Measurements from ENCODE around the gene SLC25A45. TPM values are rescaled to one million over a fixed set of nuclear protein-coding genes. Genes with fewer than 3 reads are reported as not detected.

SLC25A45 gene
- total and polyA plus RNA-seq, 2 donors from 2014 or later: 4.1 to 14.7 TPM

DNA sequence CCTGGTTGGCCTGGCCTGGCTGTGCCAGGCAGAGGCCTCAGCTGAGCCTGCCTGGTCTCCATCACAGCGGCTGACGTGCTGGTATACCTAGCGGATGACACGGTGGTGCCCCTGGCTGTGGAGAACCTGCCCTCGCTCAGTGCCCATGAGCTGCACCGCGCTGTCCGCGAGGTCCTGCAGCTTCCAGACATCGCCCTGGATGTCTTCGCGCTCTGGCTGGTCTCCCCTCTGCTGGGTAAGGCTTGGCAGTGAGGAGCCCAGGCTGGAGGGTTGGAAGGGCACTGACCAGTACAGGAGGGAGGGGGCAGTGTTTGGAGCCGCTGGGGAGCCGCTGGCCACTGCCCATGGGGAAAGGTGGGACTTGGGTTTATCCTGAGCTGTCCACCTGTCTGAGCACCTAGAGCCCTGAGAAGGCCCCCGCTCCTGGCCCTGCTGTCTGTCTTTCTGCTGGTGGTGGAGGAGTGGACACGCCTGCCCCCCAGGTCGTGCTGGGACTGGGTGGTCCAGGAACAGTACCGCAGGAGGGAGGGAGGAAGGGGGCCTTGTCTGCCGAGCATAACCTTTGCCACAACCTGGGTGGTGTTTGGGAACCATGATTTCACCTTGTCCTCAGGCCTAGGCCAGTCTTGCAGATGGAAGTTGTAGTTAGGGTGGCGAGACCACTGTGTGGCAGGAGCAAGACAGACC lies 7.0 kb upstream of the SLC25A45 start:
- TF ChIP-seq, protein P1, sequence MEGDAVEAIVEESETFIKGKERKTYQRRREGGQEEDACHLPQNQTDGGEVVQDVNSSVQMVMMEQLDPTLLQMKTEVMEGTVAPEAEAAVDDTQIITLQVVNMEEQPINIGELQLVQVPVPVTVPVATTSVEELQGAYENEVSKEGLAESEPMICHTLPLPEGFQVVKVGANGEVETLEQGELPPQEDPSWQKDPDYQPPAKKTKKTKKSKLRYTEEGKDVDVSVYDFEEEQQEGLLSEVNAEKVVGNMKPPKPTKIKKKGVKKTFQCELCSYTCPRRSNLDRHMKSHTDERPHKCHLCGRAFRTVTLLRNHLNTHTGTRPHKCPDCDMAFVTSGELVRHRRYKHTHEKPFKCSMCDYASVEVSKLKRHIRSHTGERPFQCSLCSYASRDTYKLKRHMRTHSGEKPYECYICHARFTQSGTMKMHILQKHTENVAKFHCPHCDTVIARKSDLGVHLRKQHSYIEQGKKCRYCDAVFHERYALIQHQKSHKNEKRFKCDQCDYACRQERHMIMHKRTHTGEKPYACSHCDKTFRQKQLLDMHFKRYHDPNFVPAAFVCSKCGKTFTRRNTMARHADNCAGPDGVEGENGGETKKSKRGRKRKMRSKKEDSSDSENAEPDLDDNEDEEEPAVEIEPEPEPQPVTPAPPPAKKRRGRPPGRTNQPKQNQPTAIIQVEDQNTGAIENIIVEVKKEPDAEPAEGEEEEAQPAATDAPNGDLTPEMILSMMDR (IDR thresholded peaks at IDR 0.05; ENCODE audit: borderline replicate concordance, extremely low read depth, insufficient read depth): no peak
- peak overlapping the region in 1 of 2 donors; percentile 76 for H3K27ac ChIP-seq (ENCODE audit: low read depth in 2 of 2, low read length in 2 of 2)
- DNase-seq: peak in 3 of 5 donors; percentile 27 to 71 (median 45)
- intact Hi-C loops (cut with DNase I): no loop called here
- peaks cover 0 to 42% (median 21%) of the 10 kb centered on the region in 3 donors for H3K4me1 ChIP-seq (ENCODE audit: control insufficient read depth in 2 of 3, insufficient read depth in 2 of 3, low read depth in 1 of 3, low read length in 3 of 3)
- no peak for FAIRE-seq
- no peak overlapping the region for H3K4me3 ChIP-seq (ENCODE audit: low read length in 3 of 3)
- no peak overlapping the region for H3K9ac ChIP-seq (ENCODE audit: low read length in 3 of 3)
- no peaks in the 10 kb centered on the region for H3K27me3 ChIP-seq (ENCODE audit: control insufficient read depth, insufficient read depth, low read length)
- peaks cover 0 to 3% (median 2%) of the 10 kb centered on the region in 3 donors for H3K36me3 ChIP-seq (ENCODE audit: control insufficient read depth in 2 of 3, insufficient read depth in 3 of 3, low read length in 3 of 3)
- no peaks in the 10 kb centered on the region for H3K9me3 ChIP-seq (ENCODE audit: control insufficient read depth in 2 of 3, insufficient read depth in 1 of 3, low read length in 3 of 3)

DNA sequence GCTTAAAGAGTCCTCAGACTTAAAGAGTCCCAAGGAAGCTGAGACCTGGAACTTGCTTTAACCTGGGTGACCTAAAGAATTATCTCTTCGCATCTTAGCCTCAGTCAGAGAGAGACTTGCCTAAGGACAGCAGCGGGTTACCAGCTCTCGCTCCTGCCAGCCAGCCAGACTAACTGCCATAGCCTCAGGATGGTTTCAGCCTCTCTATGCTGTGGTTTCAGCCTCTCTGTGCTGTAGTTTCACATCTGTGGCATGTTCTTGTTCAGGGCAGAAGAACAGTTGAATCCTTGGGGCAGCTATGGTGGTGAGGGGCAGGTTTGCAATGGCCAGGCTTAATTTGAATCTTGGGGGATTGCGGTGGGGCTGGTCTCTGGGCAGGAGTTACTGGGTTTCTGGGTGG lies 6.3 kb upstream of the SLC25A45 start:
- intact Hi-C loops (cut with DNase I): no loop called here
- TF ChIP-seq, protein P1 (IDR thresholded peaks at IDR 0.05; ENCODE audit: borderline replicate concordance, extremely low read depth, insufficient read depth): no peak
- Histone ChIP-seq H3K9ac (ENCODE audit: low read length in 3 of 3) (peak overlapping the region in 1 of 3 donors; percentile 38), H3K4me1 (ENCODE audit: control insufficient read depth in 2 of 3, insufficient read depth in 2 of 3, low read depth in 1 of 3, low read length in 3 of 3) (peaks cover 0 to 45% (median 21%) of the 10 kb centered on the region in 3 donors), H3K4me3 (ENCODE audit: low read length in 3 of 3) (no peak overlapping the region), H3K36me3 (ENCODE audit: control insufficient read depth in 2 of 3, insufficient read depth in 3 of 3, low read length in 3 of 3) (peaks cover 0 to 3% (median 2%) of the 10 kb centered on the region in 3 donors), H3K27me3 (ENCODE audit: control insufficient read depth, insufficient read depth, low read length) (no peaks in the 10 kb centered on the region), H3K27ac (ENCODE audit: low read depth in 2 of 2, low read length in 2 of 2) (no peak overlapping the region), H3K9me3 (ENCODE audit: control insufficient read depth in 2 of 3, insufficient read depth in 1 of 3, low read length in 3 of 3) (no peaks in the 10 kb centered on the region)
- no peak for FAIRE-seq
- no peak for DNase-seq

DNA sequence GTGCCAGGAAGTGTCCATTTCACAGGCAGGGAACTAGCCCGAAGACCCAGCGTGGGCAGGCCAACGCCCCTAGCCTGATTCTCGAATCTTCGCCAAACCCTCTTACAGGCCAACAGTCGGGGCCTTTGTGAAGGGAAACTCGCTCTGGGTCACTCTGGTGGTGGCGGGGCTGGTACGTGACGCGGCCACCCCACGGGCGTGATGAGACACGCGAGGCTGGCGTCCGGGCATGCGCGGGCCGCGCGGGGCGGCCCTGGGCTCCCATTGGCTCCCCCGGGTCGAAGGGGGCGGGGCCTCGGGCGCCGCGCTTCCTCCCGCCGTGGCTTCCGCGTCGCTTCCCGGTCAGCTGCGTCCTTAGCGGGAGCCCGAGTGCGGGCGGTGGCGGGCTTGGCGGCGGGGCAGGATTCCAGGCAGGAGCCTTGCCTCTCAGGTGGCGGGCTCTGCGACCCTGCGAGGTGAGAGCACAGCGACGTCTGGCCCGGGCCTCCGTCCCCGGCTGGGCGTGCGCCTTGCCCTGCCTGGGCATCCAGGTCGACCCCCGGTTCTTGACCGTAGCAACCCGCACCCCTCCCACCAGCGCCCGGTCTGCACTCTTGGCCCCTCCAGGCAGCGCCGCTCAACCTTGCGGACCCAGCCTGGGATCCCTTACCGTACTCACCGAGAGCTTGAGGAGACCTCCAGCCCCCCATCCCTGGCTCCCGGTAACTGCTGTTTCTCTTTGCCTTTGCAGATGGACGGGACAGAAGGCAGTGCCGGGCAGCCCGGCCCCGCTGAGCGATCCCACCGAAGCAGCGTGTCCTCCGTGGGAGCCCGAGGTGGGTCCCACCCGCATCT lies 4.1 kb upstream of the SLC25A45 start, which contains the start of gene FRMD8:
Gene FRMD8, plus strand, starts transcription at position 331 of the 834 bp plus-strand sequence. Its CDS starts 400 bp downstream, at position 731.
- Histone ChIP-seq H3K36me3 (ENCODE audit: control insufficient read depth in 2 of 3, insufficient read depth in 3 of 3, low read length in 3 of 3) (no peaks in the 10 kb centered on the region), H3K4me3 (ENCODE audit: low read length in 3 of 3) (peak within 1 kb of the TSS; percentile 65 to 91 (median 78)), H3K27me3 (ENCODE audit: control insufficient read depth, insufficient read depth, low read length) (no peaks in the 10 kb centered on the region), H3K27ac (ENCODE audit: low read depth in 2 of 2, low read length in 2 of 2) (peak within 1 kb of the TSS; percentile 96 to 98), H3K9me3 (ENCODE audit: control insufficient read depth in 2 of 3, insufficient read depth in 1 of 3, low read length in 3 of 3) (no peaks in the 10 kb centered on the region), H3K4me1 (ENCODE audit: control insufficient read depth in 2 of 3, insufficient read depth in 2 of 3, low read depth in 1 of 3, low read length in 3 of 3) (peaks cover 0 to 60% (median 37%) of the 10 kb centered on the region in 3 donors), H3K9ac (ENCODE audit: low read length in 3 of 3) (peak within 1 kb of the TSS; percentile 44 to 91 (median 86))
- DNase-seq (peak; percentile 84 to 98 (median 92)), FAIRE-seq (no peak)
- TF ChIP-seq, protein P1 (IDR thresholded peaks at IDR 0.05; ENCODE audit: borderline replicate concordance, extremely low read depth, insufficient read depth): no peak
- intact Hi-C loops (cut with DNase I): no loop called here

Data from kidney (tissue), 14 donors.